H7 (cell line): Measurements from ENCODE around the gene IFNA8. TPM values are rescaled to one million over a fixed set of nuclear protein-coding genes. Genes with fewer than 3 reads are reported as not detected.
"Not testable (repeated sequence)": the region's sequence is repeated elsewhere in the genome, so short reads cannot be mapped to it uniquely, and the experiment has no call there.

ENCODE experiments used
- DNase-seq: peaks from one replicate; pipeline ENCODE4 v3.0.0; 2012
- H3K27me3 ChIP-seq: 2 replicates; pipeline ENCODE4 v1.6.0; 2011; ENCODE audit warnings: mild to moderate bottlenecking, low read length; ENCODE audit not compliant: control insufficient read depth, insufficient read depth
- H3K36me3 ChIP-seq: replicated peaks from 2 replicates; pipeline ENCODE4 v1.5.1; 2011; ENCODE audit warnings: low read length; ENCODE audit not compliant: control insufficient read depth, insufficient read depth
- H3K4me3 ChIP-seq: 2 replicates; pipeline ENCODE4 v1.5.1; 2011; ENCODE audit warnings: low read depth, mild to moderate bottlenecking, control low read depth, low read length, moderate library complexity; ENCODE audit not compliant: insufficient read depth
- total RNA-seq: library from RNA; depleted of rRNA; stranded (reverse); fragments of >200 nt; shearing (Covaris generic); gene quantifications from 2 replicates; pipeline ENCODE4 v1.2.3, GENCODE V29; 2014; rRNA removed

Gene IFNA8
- total RNA-seq, result not detected in 2 replicates

- Histone ChIP-seq H3K27me3 (no peaks in the 10 kb centered on the region; the same call in 1 of the 2 replicates), H3K36me3 (no peaks in the 10 kb centered on the region), H3K4me3 (no peak within 1 kb of the TSS)
- DNase-seq, result no peak
These were observed at the start of gene IFNA8 for GRCh38 chr9:21408817-21409216. Gene IFNA8 (plus strand): TSS chr9:21409117. CDS start chr9:21409177, 60 bp downstream.

GRCh38 chr9:21362287-21362686 is 46.6 kb upstream of the IFNA8 start:
- Histone ChIP-seq H3K36me3 (no peaks in the 10 kb centered on the region), H3K4me3 (no peak overlapping the region), H3K27me3 (no peaks in the 10 kb centered on the region)
- DNase-seq, result no peak

GRCh38 chr9:21367169-21367568 is 41.7 kb upstream of the IFNA8 start:
- not testable (repeated sequence) for H3K27me3 ChIP-seq, DNase-seq, H3K36me3 ChIP-seq, H3K4me3 ChIP-seq

- Histone ChIP-seq H3K36me3 (no peaks in the 10 kb centered on the region), H3K4me3 (no peak within 1 kb of the TSS)
- DNase-seq, result no peak
These were observed 41.0 kb upstream of the IFNA8 start, which contains the start of gene IFNA13 for GRCh38 chr9:21367957-21368356. Gene IFNA13 (minus strand): TSS chr9:21368057. CDS start chr9:21368010, 47 bp downstream.

GRCh38 chr9:21371467-21371866 is 37.5 kb upstream of the IFNA8 start:
- not testable (repeated sequence) for H3K36me3 ChIP-seq, H3K4me3 ChIP-seq, DNase-seq, H3K27me3 ChIP-seq

More at GRCh38 chr9:21367957-21368356, 41.0 kb upstream of the IFNA8 start, which contains the start of gene IFNA13:
- no peaks in the 10 kb centered on the region for H3K27me3 ChIP-seq

GRCh38 chr9:21381448-21382339 is 27.2 kb upstream of the IFNA8 start:
- DNase-seq, result peak; percentile 16
- H3K4me3 ChIP-seq, result no peak overlapping the region
- no peaks in the 10 kb centered on the region for H3K27me3 ChIP-seq
- no peaks in the 10 kb centered on the region for H3K36me3 ChIP-seq

GRCh38 chr9:21383627-21384026 is 25.3 kb upstream of the IFNA8 start:
- no peaks in the 10 kb centered on the region for H3K27me3 ChIP-seq

GRCh38 chr9:21385131-21385670 is 23.7 kb upstream of the IFNA8 start, which contains the start of gene IFNA2:
Gene IFNA2 (minus strand): TSS chr9:21385398. CDS start chr9:21385329, 69 bp downstream.
- no peaks in the 10 kb centered on the region for H3K36me3 ChIP-seq
- no peaks in the 10 kb centered on the region for H3K27me3 ChIP-seq
- H3K4me3 ChIP-seq, result no peak within 1 kb of the TSS
- DNase-seq, result no peak

More at GRCh38 chr9:21383627-21384026, 25.3 kb upstream of the IFNA8 start:
- Histone ChIP-seq H3K36me3 (no peaks in the 10 kb centered on the region), H3K4me3 (no peak overlapping the region)
- no peak for DNase-seq

- DNase-seq, result peak; percentile 37
- no peaks in the 10 kb centered on the region for H3K36me3 ChIP-seq
- peaks cover 13% of the 10 kb centered on the region for H3K27me3 ChIP-seq
- no peak overlapping the region for H3K4me3 ChIP-seq
These were observed 16.6 kb upstream of the IFNA8 start for GRCh38 chr9:21392270-21392669.

- peak; percentile 71 for DNase-seq
- H3K36me3 ChIP-seq, result no peaks in the 10 kb centered on the region
- H3K27me3 ChIP-seq, result peaks cover 13% of the 10 kb centered on the region
- peak overlapping the region; percentile 24 for H3K4me3 ChIP-seq
These were observed 12.9 kb upstream of the IFNA8 start for GRCh38 chr9:21395778-21396717.

- DNase-seq, result no peak
- H3K4me3 ChIP-seq, result no peak overlapping the region
- H3K27me3 ChIP-seq, result peaks cover 31% of the 10 kb centered on the region
- no peaks in the 10 kb centered on the region for H3K36me3 ChIP-seq
These were observed 9.9 kb upstream of the IFNA8 start for GRCh38 chr9:21398955-21399489.

- peaks cover 29% of the 10 kb centered on the region for H3K27me3 ChIP-seq
- DNase-seq, result no peak
- no peak overlapping the region for H3K4me3 ChIP-seq
- no peaks in the 10 kb centered on the region for H3K36me3 ChIP-seq
These were observed 9.0 kb upstream of the IFNA8 start for GRCh38 chr9:21399956-21400355.

GRCh38 chr9:21402386-21403251 is 6.3 kb upstream of the IFNA8 start:
- DNase-seq, result peak; percentile 64
- Histone ChIP-seq H3K27me3 (peaks cover 17% of the 10 kb centered on the region), H3K4me3 (peak overlapping the region; percentile 47), H3K36me3 (no peaks in the 10 kb centered on the region)
